ENCODE results near the gene ADGRG3. TPM values are rescaled to one million over a fixed set of nuclear protein-coding genes. Genes with fewer than 3 reads are reported as not detected.

Gene ADGRG3
- total and polyA plus RNA-seq, 2 of the 13 experiments (the other 11 are each of a cell fraction or from before 2014, with no cell fraction given): 2.7 to 11.8 TPM

GRCh38 chr16:57720142-57720575 lies 52.1 kb downstream of the ADGRG3 start (continued):
- TF ChIP-seq ZNF512B (CRISPR knock-in tag; IDR thresholded peaks at IDR 0.05; ENCODE audit: borderline replicate concordance) (no peak), PRDM4 (CRISPR knock-in tag; IDR thresholded peaks at IDR 0.05; ENCODE audit: borderline replicate concordance) (no peak), SP140L (CRISPR knock-in tag; IDR thresholded peaks at IDR 0.05; ENCODE audit: borderline replicate concordance) (no peak), TEAD2 (CRISPR knock-in tag; IDR thresholded peaks at IDR 0.05) (no peak), ZFP91 (CRISPR knock-in tag; IDR thresholded peaks at IDR 0.05; ENCODE audit: borderline replicate concordance) (peak; percentile 70), KDM3A (CRISPR knock-in tag; IDR thresholded peaks at IDR 0.05; ENCODE audit: low read depth) (peak; percentile 52; the same call in 1 of the 2 replicates), THRA (CRISPR knock-in tag; IDR thresholded peaks at IDR 0.05; ENCODE audit: borderline replicate concordance) (peak; percentile 74; the same call in 1 of the 2 replicates), NFIB (CRISPR knock-in tag; IDR thresholded peaks at IDR 0.05; ENCODE audit: borderline replicate concordance) (no peak), SOX6 (IDR thresholded peaks at IDR 0.05) (no peak), SOX6 (CRISPR knock-in tag; IDR thresholded peaks at IDR 0.05) (no peak), HNF4A (CRISPR knock-in tag; IDR thresholded peaks at IDR 0.05) (peak; percentile 43; the same call in 1 of the 2 replicates), HMGA1 (CRISPR knock-in tag; conservative IDR thresholded peaks at IDR 0.05) (no peak), DNMT1 (CRISPR knock-in tag; IDR thresholded peaks at IDR 0.05) (no peak), KLF16 (CRISPR knock-in tag; IDR thresholded peaks at IDR 0.05) (peak in 1 of 2 experiments; percentile 55; a peak in 1 of 4 replicates), ZSCAN31 (CRISPR knock-in tag; IDR thresholded peaks at IDR 0.05; ENCODE audit: low read depth) (0 out of 2 replicates have a peak, but pooled peaks have one; percentile 45), SIN3B (IDR thresholded peaks at IDR 0.05; ENCODE audit: low read length) (no peak), ZFX (CRISPR knock-in tag; IDR thresholded peaks at IDR 0.05; ENCODE audit: low read depth) (peak; percentile 66)
- TF ChIP-seq, protein P1, sequence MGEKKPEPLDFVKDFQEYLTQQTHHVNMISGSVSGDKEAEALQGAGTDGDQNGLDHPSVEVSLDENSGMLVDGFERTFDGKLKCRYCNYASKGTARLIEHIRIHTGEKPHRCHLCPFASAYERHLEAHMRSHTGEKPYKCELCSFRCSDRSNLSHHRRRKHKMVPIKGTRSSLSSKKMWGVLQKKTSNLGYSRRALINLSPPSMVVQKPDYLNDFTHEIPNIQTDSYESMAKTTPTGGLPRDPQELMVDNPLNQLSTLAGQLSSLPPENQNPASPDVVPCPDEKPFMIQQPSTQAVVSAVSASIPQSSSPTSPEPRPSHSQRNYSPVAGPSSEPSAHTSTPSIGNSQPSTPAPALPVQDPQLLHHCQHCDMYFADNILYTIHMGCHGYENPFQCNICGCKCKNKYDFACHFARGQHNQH (CRISPR knock-in tag; IDR thresholded peaks at IDR 0.05): peak; percentile 39; the same call in 1 of the 2 replicates
- TF ChIP-seq, protein P2, sequence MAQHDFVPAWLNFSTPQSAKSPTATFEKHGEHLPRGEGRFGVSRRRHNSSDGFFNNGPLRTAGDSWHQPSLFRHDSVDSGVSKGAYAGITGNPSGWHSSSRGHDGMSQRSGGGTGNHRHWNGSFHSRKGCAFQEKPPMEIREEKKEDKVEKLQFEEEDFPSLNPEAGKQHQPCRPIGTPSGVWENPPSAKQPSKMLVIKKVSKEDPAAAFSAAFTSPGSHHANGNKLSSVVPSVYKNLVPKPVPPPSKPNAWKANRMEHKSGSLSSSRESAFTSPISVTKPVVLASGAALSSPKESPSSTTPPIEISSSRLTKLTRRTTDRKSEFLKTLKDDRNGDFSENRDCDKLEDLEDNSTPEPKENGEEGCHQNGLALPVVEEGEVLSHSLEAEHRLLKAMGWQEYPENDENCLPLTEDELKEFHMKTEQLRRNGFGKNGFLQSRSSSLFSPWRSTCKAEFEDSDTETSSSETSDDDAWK (CRISPR knock-in tag; IDR thresholded peaks at IDR 0.05): no peak

All from HepG2 (cell line).